Activated naive CD8-positive, alpha-beta T cell treated with anti-CD3 and anti-CD28 coated beads, Interleukin-2, amount 10 ng/mL, durations not matched to agents 7 days and 5 days (primary cell): ENCODE results near the gene GTPBP8. TPM values are rescaled to one million over a fixed set of nuclear protein-coding genes. Genes with fewer than 3 reads are reported as not detected.
"Not testable (repeated sequence)": the region's sequence is repeated elsewhere in the genome, so short reads cannot be mapped to it uniquely, and the experiment has no call there.

Experiments
- ATAC-seq: fragments of 150-1000 bp; cut with Tn5 transposase; one replicate; pipeline ENCODE4 v1.10.0; 2021; ENCODE audit warnings: low read depth, moderate library complexity
- POLR2A ChIA-PET: fragments of 350-600 bp; sonication (Branson Sonifier 250); formaldehyde crosslinking; loops from one replicate; lab custom pipeline; 2021; ENCODE audit warnings: antibody characterized with exemption; lab: Charles Lee
- DNase-seq: peaks from one replicate; pipeline ENCODE4 v3.0.0; 2021
- H3K27ac Mint-ChIP-seq: one replicate; pipeline ENCODE4 v1.8.0; 2022; ENCODE audit warnings: mild to moderate bottlenecking, mixed read lengths
- H3K27me3 Mint-ChIP-seq: one replicate; pipeline ENCODE4 v1.8.0; 2022; ENCODE audit warnings: mild to moderate bottlenecking, moderate library complexity, mixed read lengths
- H3K36me3 Mint-ChIP-seq: one replicate; pipeline ENCODE4 v1.8.0; 2021; ENCODE audit warnings: mild to moderate bottlenecking, mixed read lengths
- H3K4me1 Mint-ChIP-seq: one replicate; pipeline ENCODE4 v1.8.0; 2021; ENCODE audit warnings: mixed read lengths
- H3K4me3 Mint-ChIP-seq: one replicate; pipeline ENCODE4 v1.8.0; 2022; ENCODE audit warnings: mild to moderate bottlenecking, moderate library complexity, mixed read lengths
- H3K9me3 Mint-ChIP-seq: one replicate; pipeline ENCODE4 v1.8.0; 2021; ENCODE audit warnings: mixed read lengths
- total RNA-seq, 2 experiments: library from RNA; stranded (reverse); gene quantifications; one replicate each; pipeline ENCODE4 v1.2.3, GENCODE V29; 2021

The GTPBP8 gene
- total RNA-seq, 2 experiments from 2014 or later = 26.5 to 26.6 TPM

- H3K27ac Mint-ChIP-seq, DNase-seq, H3K27me3 Mint-ChIP-seq, H3K36me3 Mint-ChIP-seq, ATAC-seq, H3K4me1 Mint-ChIP-seq, H3K9me3 Mint-ChIP-seq, POLR2A ChIA-PET, H3K4me3 Mint-ChIP-seq: not testable (repeated sequence)
These were observed 55.6 kb downstream of the GTPBP8 start for GRCh38 chr3:113046186-113046965.

- H3K4me3 Mint-ChIP-seq = no peak overlapping the region
- POLR2A ChIA-PET = no interaction called here
- H3K27ac Mint-ChIP-seq = no peak overlapping the region
These were observed 60.5 kb downstream of the GTPBP8 start for GRCh38 chr3:113051302-113051711.

More at GRCh38 chr3:113051302-113051711, 60.5 kb downstream of the GTPBP8 start:
- Mint-ChIP-seq H3K4me1 (peaks cover 2% of the 10 kb centered on the region), H3K9me3 (no peaks in the 10 kb centered on the region), H3K27me3 (no peaks in the 10 kb centered on the region), H3K36me3 (no peaks in the 10 kb centered on the region)
- DNase-seq (peak; percentile 73), ATAC-seq (peak; percentile 99)

Other genes with a start within 250 kb of the GTPBP8 start
- gene CD200R1L, start 144.1 kb upstream of the GTPBP8 start, total RNA-seq = not detected
- gene CD200R1, start 15.9 kb upstream of the GTPBP8 start, total RNA-seq = 10 to 100 TPM; 11.4 to 11.6 TPM
- not detected for gene BOC, start 220.6 kb downstream of the GTPBP8 start, total RNA-seq